HG03378 (cell line): ENCODE measurements around the gene PCDH10.

ENCODE experiments used
- ATAC-seq: cut with Tn5 transposase; IDR thresholded peaks from one replicate; pipeline ENCODE4 v1.9.1; 2021; ENCODE audit warnings: mild to moderate bottlenecking, moderate library complexity; ENCODE audit not compliant: unreplicated experiment

PCDH10 gene

GRCh38 chr4:133150486-133151340 is 1.6 kb downstream of the PCDH10 start:
- no peak for ATAC-seq

GRCh38 chr4:133151341-133151690 is 2.2 kb downstream of the PCDH10 start:
- no peak for ATAC-seq

GRCh38 chr4:133151691-133152329 is 2.7 kb downstream of the PCDH10 start:
- no peak for ATAC-seq

- ATAC-seq = no peak
These were observed 3.3 kb downstream of the PCDH10 start for GRCh38 chr4:133152330-133152821.

- no peak for ATAC-seq
These were observed 3.9 kb downstream of the PCDH10 start for GRCh38 chr4:133152831-133153481.

GRCh38 chr4:133154725-133155124 is 5.6 kb downstream of the PCDH10 start:
- no peak for ATAC-seq

GRCh38 chr4:133156096-133156495 is 7.0 kb downstream of the PCDH10 start:
- ATAC-seq = no peak

GRCh38 chr4:133156556-133156955 is 7.5 kb downstream of the PCDH10 start:
- ATAC-seq = no peak

GRCh38 chr4:133157460-133158160 is 8.5 kb downstream of the PCDH10 start:
- ATAC-seq = no peak

- ATAC-seq = no peak
These were observed 11.8 kb downstream of the PCDH10 start for GRCh38 chr4:133160853-133161252.

GRCh38 chr4:133161570-133162295 is 12.6 kb downstream of the PCDH10 start:
- no peak for ATAC-seq

GRCh38 chr4:133162941-133163340 is 13.8 kb downstream of the PCDH10 start:
- ATAC-seq = no peak

GRCh38 chr4:133178956-133179355 is 29.9 kb downstream of the PCDH10 start:
- ATAC-seq = no peak

- no peak for ATAC-seq
These were observed 37.1 kb downstream of the PCDH10 start for GRCh38 chr4:133186210-133186609.

GRCh38 chr4:133186845-133187244 is 37.8 kb downstream of the PCDH10 start:
- ATAC-seq = no peak

GRCh38 chr4:133188433-133189146 is 39.5 kb downstream of the PCDH10 start:
- no peak for ATAC-seq

- no peak for ATAC-seq
These were observed 40.0 kb downstream of the PCDH10 start for GRCh38 chr4:133189147-133189517.

- no peak for ATAC-seq
These were observed 41.0 kb downstream of the PCDH10 start for GRCh38 chr4:133190098-133190497.

- ATAC-seq = no peak
These were observed 59.7 kb downstream of the PCDH10 start for GRCh38 chr4:133208694-133209285.
